Measurements from ENCODE around the gene CNTRL. TPM values are rescaled to one million over a fixed set of nuclear protein-coding genes. Genes with fewer than 3 reads are reported as not detected.
"Not testable (repeated sequence)": the region's sequence is repeated elsewhere in the genome, so short reads cannot be mapped to it uniquely, and the experiment has no call there.

Gene CNTRL
- total RNA-seq, 1 donor from 2014 or later, result 26.3 TPM

DNA sequence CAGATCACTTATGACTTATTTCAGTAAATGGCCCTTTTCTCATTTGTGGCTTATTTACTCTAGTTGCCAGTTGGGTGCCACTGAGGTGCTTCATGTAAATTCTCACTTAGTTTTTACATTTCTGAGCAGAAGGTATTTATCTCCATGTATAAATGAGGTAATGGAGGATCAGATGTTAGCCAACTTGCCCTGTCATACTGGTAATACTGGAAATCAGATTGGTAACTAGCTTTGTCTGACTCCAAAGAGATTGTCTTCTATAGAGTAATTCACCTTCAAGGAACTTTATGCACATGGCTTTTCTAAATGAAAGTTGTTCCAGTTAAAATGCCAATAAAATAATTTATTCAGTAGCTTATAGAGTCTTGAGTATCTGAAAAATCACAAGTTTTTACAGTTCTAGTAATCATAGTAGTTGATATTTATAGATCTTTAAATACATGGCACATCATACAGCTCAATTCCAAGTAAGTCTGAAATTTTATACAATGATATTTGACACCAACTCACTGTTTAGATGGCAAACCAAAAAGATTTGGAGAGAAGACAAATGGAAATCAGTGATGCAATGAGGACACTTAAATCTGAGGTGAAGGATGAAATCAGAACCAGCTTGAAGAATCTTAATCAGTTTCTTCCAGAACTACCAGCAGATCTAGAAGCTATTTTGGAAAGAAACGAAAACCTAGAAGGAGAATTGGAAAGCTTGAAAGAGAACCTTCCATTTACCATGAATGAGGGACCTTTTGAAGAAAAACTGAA is 98.2 kb downstream of the CNTRL start:
- ATAC-seq, result no peak
- peaks cover 14% of the 10 kb centered on the region for H3K4me1 ChIP-seq
- H3K9me3 ChIP-seq, result no peaks in the 10 kb centered on the region
- no peak overlapping the region for H3K4me3 ChIP-seq
- H3K27ac ChIP-seq, result no peak overlapping the region
- intact Hi-C loops (cut with DNase I), result no loop called here
- no peak for DNase-seq
- H3K36me3 ChIP-seq, result peaks cover 99% of the 10 kb centered on the region
- H3K27me3 ChIP-seq (ENCODE audit: low read depth), result no peaks in the 10 kb centered on the region
- TF ChIP-seq, protein P1, sequence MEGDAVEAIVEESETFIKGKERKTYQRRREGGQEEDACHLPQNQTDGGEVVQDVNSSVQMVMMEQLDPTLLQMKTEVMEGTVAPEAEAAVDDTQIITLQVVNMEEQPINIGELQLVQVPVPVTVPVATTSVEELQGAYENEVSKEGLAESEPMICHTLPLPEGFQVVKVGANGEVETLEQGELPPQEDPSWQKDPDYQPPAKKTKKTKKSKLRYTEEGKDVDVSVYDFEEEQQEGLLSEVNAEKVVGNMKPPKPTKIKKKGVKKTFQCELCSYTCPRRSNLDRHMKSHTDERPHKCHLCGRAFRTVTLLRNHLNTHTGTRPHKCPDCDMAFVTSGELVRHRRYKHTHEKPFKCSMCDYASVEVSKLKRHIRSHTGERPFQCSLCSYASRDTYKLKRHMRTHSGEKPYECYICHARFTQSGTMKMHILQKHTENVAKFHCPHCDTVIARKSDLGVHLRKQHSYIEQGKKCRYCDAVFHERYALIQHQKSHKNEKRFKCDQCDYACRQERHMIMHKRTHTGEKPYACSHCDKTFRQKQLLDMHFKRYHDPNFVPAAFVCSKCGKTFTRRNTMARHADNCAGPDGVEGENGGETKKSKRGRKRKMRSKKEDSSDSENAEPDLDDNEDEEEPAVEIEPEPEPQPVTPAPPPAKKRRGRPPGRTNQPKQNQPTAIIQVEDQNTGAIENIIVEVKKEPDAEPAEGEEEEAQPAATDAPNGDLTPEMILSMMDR (IDR thresholded peaks at IDR 0.05), result no peak

DNA sequence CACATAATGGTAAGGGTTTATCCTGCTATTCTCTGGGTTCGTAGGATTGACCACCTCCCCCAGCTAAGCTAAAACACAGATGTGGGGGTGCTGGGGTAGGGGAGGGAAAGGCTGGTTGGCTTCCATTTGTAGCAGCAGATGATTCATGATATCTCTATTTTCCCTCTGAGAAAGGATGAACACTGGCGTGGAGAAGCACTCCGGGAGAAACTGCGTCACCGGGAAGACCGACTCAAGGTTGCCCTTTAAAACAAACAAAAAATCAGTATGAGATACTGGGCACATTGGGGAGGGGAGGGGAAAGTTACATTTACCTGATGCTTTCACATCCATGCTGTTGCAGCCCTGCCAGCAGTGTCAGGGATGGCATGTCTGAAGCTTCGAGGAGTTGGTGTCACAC is 98.7 kb downstream of the CNTRL start:
- no peak overlapping the region for H3K4me3 ChIP-seq
- TF ChIP-seq, protein P1 (IDR thresholded peaks at IDR 0.05), result no peak
- intact Hi-C loops (cut with DNase I), result no loop called here
- no peaks in the 10 kb centered on the region for H3K27me3 ChIP-seq (ENCODE audit: low read depth)
- peaks cover 98% of the 10 kb centered on the region for H3K36me3 ChIP-seq
- H3K27ac ChIP-seq, result no peak overlapping the region
- no peak for ATAC-seq
- H3K9me3 ChIP-seq, result no peaks in the 10 kb centered on the region
- peaks cover 8% of the 10 kb centered on the region for H3K4me1 ChIP-seq
- DNase-seq, result no peak

DNA sequence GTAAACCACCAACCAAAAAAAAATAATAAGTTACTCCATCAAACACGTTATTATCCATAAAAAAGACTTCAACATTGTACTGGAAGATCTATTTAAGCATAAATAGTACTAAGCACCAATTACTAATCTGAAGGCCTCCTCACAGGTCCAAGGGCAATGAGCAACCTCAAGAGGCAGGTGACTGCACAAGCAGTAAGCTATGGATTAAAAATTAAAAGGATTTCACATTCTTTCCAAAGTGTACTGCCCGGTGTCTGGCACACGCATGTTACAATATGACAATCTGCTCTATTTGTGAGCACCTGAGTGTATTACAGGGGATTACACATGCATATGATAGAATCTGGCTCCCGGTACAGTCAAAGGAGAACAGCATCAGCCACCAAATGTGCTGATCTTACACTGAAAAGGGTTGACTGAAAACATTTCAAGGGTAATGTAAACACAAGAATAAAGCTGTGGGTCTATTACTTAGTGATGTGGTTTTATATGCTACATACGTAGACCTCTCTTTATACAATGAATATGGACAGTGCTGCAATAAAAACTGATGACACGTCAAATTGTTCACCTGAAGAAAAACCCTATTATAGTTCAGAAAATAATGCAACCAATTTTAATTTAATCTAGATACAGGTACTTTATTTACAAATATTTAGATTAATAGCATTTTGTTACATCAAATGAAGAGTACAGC is 104.1 kb downstream of the CNTRL start:
- intact Hi-C loops (cut with DNase I), result no loop called here
- DNase-seq (no peak), ATAC-seq (peak in 1 of 2 donors; percentile 47)
- H3K9me3 ChIP-seq, result no peaks in the 10 kb centered on the region
- H3K36me3 ChIP-seq, result peaks cover 92% of the 10 kb centered on the region
- no peak overlapping the region for H3K4me3 ChIP-seq
- H3K4me1 ChIP-seq, result peaks cover 26% of the 10 kb centered on the region
- H3K27me3 ChIP-seq (ENCODE audit: low read depth), result no peaks in the 10 kb centered on the region
- no peak overlapping the region for H3K27ac ChIP-seq
- TF ChIP-seq, protein P1 (IDR thresholded peaks at IDR 0.05), result no peak

DNA sequence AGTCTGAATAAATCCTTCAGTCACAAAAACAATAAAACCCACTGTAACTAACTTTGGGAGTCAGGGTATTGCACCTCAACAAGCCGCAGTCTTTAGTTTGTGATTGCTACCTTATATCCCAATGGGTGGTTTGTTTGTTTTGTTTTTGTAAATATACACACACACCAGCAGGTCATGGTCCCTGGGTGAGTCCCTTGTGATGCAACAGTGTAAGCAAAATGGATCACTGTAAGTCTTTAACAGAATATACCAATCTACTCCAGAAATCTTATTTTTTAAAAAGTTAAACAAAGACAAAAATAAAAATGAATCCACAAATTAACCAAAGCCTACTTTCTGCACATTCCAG is 104.6 kb downstream of the CNTRL start:
- H3K4me3 ChIP-seq; H3K27ac ChIP-seq; H3K27me3 ChIP-seq (ENCODE audit: low read depth); DNase-seq; H3K9me3 ChIP-seq; intact Hi-C loops (cut with DNase I): not testable (repeated sequence)
- peaks cover 87% of the 10 kb centered on the region for H3K36me3 ChIP-seq
- peak in 1 of 2 donors; percentile 25 for ATAC-seq
- peaks cover 31% of the 10 kb centered on the region for H3K4me1 ChIP-seq

DNA sequence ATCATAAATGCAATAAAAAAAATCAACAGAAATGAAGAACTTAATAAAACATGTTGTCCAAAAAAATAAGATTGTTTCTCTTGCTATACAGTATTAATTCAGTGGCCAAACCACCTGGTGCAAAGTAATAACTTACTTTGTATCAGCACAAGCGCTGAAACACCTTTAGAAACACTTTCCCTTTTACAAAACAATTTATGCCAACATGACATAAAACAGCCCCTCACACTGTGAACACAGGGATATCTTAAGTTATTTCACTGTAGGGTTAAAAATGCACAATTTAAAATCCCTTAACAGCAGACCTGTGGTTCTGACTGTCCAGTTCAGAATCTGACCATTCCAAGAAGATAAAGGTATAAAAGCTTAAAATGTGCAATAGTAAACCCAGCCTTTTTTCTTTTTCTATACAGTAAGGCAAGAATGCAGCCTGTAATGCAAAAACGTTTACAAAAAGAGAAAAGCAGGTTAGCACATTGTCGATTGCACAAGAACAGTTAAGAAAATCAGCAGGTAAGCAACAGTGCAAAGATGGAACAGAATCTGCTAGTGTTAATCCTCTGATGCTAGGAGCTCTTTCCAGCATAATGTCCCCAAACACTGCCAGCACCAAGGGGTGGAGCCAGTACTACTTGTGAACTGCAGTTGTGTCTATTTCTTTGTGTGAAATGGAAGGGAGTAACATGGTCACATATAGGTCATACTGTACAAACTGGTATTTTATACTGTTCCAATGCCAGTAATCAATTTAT is 105.4 kb downstream of the CNTRL start:
- no peak overlapping the region for H3K27ac ChIP-seq
- H3K9me3 ChIP-seq, result no peaks in the 10 kb centered on the region
- DNase-seq, result no peak
- peaks cover 39% of the 10 kb centered on the region for H3K4me1 ChIP-seq
- intact Hi-C loops (cut with DNase I), result no loop called here
- no peak for ATAC-seq
- H3K4me3 ChIP-seq, result no peak overlapping the region
- no peaks in the 10 kb centered on the region for H3K27me3 ChIP-seq (ENCODE audit: low read depth)
- peaks cover 79% of the 10 kb centered on the region for H3K36me3 ChIP-seq
- TF ChIP-seq, protein P1 (IDR thresholded peaks at IDR 0.05), result no peak

Data from lower lobe of right lung (tissue), 2 donors.